NCI-H146 (cell line): ENCODE data around the gene CLMN.
"Not testable (repeated sequence)": the region's sequence is repeated elsewhere in the genome, so short reads cannot be mapped to it uniquely, and the experiment has no call there.

ENCODE experiments used
- DNase-seq: peaks from one replicate; lab custom pipeline; 2025; lab: John Stamatoyannopoulos, UW

CLMN gene

GRCh38 chr14:95220663-95221231 lies 99.0 kb downstream of the CLMN start:
- no peak for DNase-seq

- no peak for DNase-seq
Measured at GRCh38 chr14:95218472-95219193, 101.1 kb downstream of the CLMN start.

GRCh38 chr14:95218006-95218405 lies 101.7 kb downstream of the CLMN start:
- DNase-seq, result no peak

- no peak for DNase-seq
Measured at GRCh38 chr14:95217391-95217900, 102.3 kb downstream of the CLMN start.

GRCh38 chr14:95216008-95216407 lies 103.7 kb downstream of the CLMN start:
- DNase-seq, result no peak

GRCh38 chr14:95215094-95215725 lies 104.5 kb downstream of the CLMN start:
- no peak for DNase-seq

- DNase-seq, result no peak
Measured at GRCh38 chr14:95213774-95214173, 105.9 kb downstream of the CLMN start.

- DNase-seq, result peak; percentile 41
Measured at GRCh38 chr14:95211721-95212504, 107.8 kb downstream of the CLMN start.

GRCh38 chr14:95210699-95211098 lies 109.0 kb downstream of the CLMN start:
- DNase-seq, result no peak

- no peak for DNase-seq
Measured at GRCh38 chr14:95208598-95208997, 111.1 kb downstream of the CLMN start.

- DNase-seq, result no peak
Measured at GRCh38 chr14:95207475-95208233, 112.1 kb downstream of the CLMN start.

GRCh38 chr14:95206534-95206933 lies 113.2 kb downstream of the CLMN start:
- DNase-seq, result no peak

GRCh38 chr14:95204705-95205104 lies 115.0 kb downstream of the CLMN start:
- no peak for DNase-seq

GRCh38 chr14:95201745-95202144 lies 118.0 kb downstream of the CLMN start:
- DNase-seq, result not testable (repeated sequence)

- DNase-seq, result no peak
Measured at GRCh38 chr14:95200404-95200803, 119.3 kb downstream of the CLMN start.

GRCh38 chr14:95199298-95199983 lies 120.3 kb downstream of the CLMN start:
- DNase-seq, result no peak

GRCh38 chr14:95198320-95198719 lies 121.4 kb downstream of the CLMN start:
- DNase-seq, result no peak

- no peak for DNase-seq
Measured at GRCh38 chr14:95197551-95197950, 122.2 kb downstream of the CLMN start.

- DNase-seq, result no peak
Measured at GRCh38 chr14:95196826-95197545, 122.7 kb downstream of the CLMN start.

- DNase-seq, result no peak
Measured at GRCh38 chr14:95196268-95196667, 123.4 kb downstream of the CLMN start.
